Spleen (tissue), 7 donors: ENCODE measurements around the gene STX4.

ENCODE experiments used
- POLR2AphosphoS5 ChIP-seq, 3 donors: sonication (generic); formaldehyde crosslinking; IDR thresholded peaks; one replicate each; pipeline ENCODE4 v1.5.1; 2017; ENCODE audit warnings: antibody characterized with exemption in 3 of 3
- TF ChIP-seq, protein P1 (sequence below), 11 experiments: fragments of 200-600 bp in 7 of 11; fragments of 450-650 bp in 4 of 11; sonication (generic) in 4 of 11; IDR thresholded peaks in 8 of 11; conservative IDR thresholded peaks in 3 of 11; 1 replicate in 7 of 11; 2 replicates in 4 of 11; pipeline versions ENCODE4 v1.4.0 to v1.8.0; 2016 to 2021; ENCODE audit warnings: antibody characterized with exemption in 11 of 11, inconsistent platforms in 4 of 11, mild to moderate bottlenecking in 1 of 11
- donor health status: DM: no; HTN: no; CAD: no; lungs with moderate emphysema.
- donor health status: DM: no; HTN: no; CAD: no.
- donor health status: DM: no; HTN: no; CAD: no.

DNA sequence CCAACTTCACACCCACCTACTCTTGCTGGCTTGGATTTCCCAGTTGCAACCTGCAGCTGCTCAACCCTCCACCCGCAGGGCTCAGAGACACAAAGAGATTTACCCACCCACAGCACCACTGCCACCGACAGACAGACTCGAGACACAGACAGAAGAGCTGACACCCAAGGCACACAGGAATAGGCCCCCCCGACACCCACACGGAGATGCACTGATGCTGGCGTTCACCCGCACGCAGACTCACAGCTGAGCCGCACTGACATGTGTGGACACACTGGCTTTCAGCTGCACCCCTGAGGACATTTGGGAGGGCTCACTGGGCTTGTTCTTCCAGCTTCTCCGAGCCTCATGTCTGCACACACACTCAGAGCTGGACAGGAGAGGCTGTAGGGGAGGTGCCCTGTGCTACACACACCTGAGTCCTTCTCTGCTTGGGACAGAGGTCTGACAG is 31.1 kb upstream of the STX4 start:
- TF ChIP-seq, protein P1, sequence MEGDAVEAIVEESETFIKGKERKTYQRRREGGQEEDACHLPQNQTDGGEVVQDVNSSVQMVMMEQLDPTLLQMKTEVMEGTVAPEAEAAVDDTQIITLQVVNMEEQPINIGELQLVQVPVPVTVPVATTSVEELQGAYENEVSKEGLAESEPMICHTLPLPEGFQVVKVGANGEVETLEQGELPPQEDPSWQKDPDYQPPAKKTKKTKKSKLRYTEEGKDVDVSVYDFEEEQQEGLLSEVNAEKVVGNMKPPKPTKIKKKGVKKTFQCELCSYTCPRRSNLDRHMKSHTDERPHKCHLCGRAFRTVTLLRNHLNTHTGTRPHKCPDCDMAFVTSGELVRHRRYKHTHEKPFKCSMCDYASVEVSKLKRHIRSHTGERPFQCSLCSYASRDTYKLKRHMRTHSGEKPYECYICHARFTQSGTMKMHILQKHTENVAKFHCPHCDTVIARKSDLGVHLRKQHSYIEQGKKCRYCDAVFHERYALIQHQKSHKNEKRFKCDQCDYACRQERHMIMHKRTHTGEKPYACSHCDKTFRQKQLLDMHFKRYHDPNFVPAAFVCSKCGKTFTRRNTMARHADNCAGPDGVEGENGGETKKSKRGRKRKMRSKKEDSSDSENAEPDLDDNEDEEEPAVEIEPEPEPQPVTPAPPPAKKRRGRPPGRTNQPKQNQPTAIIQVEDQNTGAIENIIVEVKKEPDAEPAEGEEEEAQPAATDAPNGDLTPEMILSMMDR (IDR thresholded peaks at IDR 0.05 in 8 of 11, conservative IDR thresholded peaks at IDR 0.05 in 3 of 11), result no peak
- TF ChIP-seq POLR2AphosphoS5 (IDR thresholded peaks at IDR 0.05), result no peak
